ENCODE results near the gene KRT74. TPM values are rescaled to one million over a fixed set of nuclear protein-coding genes. Genes with fewer than 3 reads are reported as not detected.

The KRT74 gene
- total and polyA plus RNA-seq, 9 of the 15 experiments (the other 6 are each of a cell fraction or from before 2014, with no cell fraction given) = not detected

DNA sequence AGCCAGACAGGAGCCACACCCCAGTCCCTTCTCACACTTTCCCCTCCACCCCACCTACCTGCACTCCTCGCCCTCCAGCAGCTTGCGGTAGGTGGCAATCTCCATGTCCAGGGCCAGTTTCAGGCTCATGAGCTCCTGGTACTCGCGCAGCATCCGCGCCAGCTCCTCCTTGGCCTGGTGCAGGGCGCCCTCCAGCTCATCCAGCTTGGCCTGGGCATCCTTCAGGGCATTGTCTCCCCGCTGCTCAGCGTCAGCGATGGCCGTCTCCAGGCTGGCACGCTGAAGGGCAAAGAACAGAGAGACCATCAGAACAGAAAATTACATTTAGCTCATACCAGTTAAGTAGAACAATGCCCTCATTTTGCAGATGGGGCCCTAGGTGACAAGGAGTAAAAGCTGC, 5.5 kb downstream of the KRT74 start:
- no peak for ATAC-seq
- TF ChIP-seq FOS (IDR thresholded peaks at IDR 0.05; ENCODE audit: extremely low read depth, insufficient read length) (no peak), RB1 (IDR thresholded peaks at IDR 0.05; ENCODE audit: low read depth) (no peak), ZNF212 (CRISPR knock-in tag; IDR thresholded peaks at IDR 0.05) (no peak), ZFP36 (IDR thresholded peaks at IDR 0.05; ENCODE audit: low read depth, low read length, partially characterized antibody) (no peak), HDAC1 (IDR thresholded peaks at IDR 0.05) (no peak), POLR2B (IDR thresholded peaks at IDR 0.05; ENCODE audit: low read depth, partially characterized antibody) (no peak), BMI1 (IDR thresholded peaks at IDR 0.05; ENCODE audit: low read length) (no peak)
- TF ChIP-seq, protein P1, sequence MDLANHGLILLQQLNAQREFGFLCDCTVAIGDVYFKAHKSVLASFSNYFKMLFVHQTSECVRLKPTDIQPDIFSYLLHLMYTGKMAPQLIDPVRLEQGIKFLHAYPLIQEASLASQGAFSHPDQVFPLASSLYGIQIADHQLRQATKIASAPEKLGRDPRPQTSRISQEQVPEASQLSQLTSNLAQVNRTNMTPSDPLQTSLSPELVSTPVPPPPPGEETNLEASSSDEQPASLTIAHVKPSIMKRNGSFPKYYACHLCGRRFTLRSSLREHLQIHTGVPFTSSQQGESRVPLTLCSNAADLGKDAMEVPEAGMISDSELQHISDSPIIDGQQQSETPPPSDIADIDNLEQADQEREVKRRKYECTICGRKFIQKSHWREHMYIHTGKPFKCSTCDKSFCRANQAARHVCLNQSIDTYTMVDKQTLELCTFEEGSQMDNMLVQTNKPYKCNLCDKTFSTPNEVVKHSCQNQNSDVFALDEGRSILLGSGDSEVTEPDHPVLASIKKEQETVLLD (IDR thresholded peaks at IDR 0.05) = no peak
- TF ChIP-seq, protein P2, sequence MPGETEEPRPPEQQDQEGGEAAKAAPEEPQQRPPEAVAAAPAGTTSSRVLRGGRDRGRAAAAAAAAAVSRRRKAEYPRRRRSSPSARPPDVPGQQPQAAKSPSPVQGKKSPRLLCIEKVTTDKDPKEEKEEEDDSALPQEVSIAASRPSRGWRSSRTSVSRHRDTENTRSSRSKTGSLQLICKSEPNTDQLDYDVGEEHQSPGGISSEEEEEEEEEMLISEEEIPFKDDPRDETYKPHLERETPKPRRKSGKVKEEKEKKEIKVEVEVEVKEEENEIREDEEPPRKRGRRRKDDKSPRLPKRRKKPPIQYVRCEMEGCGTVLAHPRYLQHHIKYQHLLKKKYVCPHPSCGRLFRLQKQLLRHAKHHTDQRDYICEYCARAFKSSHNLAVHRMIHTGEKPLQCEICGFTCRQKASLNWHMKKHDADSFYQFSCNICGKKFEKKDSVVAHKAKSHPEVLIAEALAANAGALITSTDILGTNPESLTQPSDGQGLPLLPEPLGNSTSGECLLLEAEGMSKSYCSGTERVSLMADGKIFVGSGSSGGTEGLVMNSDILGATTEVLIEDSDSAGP (CRISPR knock-in tag; IDR thresholded peaks at IDR 0.05) = no peak
- TF ChIP-seq, protein P3, sequence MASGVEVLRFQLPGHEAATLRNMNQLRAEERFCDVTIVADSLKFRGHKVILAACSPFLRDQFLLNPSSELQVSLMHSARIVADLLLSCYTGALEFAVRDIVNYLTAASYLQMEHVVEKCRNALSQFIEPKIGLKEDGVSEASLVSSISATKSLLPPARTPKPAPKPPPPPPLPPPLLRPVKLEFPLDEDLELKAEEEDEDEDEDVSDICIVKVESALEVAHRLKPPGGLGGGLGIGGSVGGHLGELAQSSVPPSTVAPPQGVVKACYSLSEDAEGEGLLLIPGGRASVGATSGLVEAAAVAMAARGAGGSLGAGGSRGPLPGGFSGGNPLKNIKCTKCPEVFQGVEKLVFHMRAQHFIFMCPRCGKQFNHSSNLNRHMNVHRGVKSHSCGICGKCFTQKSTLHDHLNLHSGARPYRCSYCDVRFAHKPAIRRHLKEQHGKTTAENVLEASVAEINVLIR (CRISPR knock-in tag; IDR thresholded peaks at IDR 0.05) = no peak

More for the DNA sequence above, 5.5 kb downstream of the KRT74 start:
- Histone ChIP-seq H3K27ac (ENCODE audit: extremely low read depth, low read depth, low read length) (no peak overlapping the region), H4K20me1 (replicated peaks; ENCODE audit: control insufficient read depth, insufficient read depth, low read length) (peaks cover 19% of the 10 kb centered on the region; the same call in 1 of the 2 replicates), H3K27me3 (ENCODE audit: control insufficient read depth in 2 of 2, insufficient read depth in 2 of 2, low read length in 2 of 2) (peaks cover 20 to 72% of the 10 kb centered on the region in 2 experiments; a peak in 4 of 5 replicates), H3K9me1 (ENCODE audit: control insufficient read depth, insufficient read depth, low read length) (peaks cover 3% of the 10 kb centered on the region), H3K36me3 (ENCODE audit: control insufficient read depth, insufficient read depth, low read length) (no peaks in the 10 kb centered on the region), H2AFZ (ENCODE audit: low read depth, low read length) (no peak overlapping the region), H3K4me2 (ENCODE audit: insufficient read depth, low read length) (no peak overlapping the region), H3K4me3 (no peak overlapping the region), H3K9me3 (replicated peaks; ENCODE audit: control insufficient read depth, insufficient read depth, low read depth, low read length) (no peaks in the 10 kb centered on the region), H3K4me1 (replicated peaks in 1 of 2; ENCODE audit: control insufficient read depth in 2 of 2, insufficient read depth in 2 of 2, low read length in 2 of 2) (peaks cover 0 to 4% of the 10 kb centered on the region in 2 experiments; a peak in 2 of 5 replicates), H3K9ac (ENCODE audit: insufficient read depth in 1 of 2, low read depth in 2 of 2, low read length in 2 of 2) (no peak overlapping the region), H3K79me2 (ENCODE audit: control insufficient read depth, insufficient read depth, low read length) (no peaks in the 10 kb centered on the region)
- BruUV-seq (replicated peaks) = no TSS peak
- FAIRE-seq = no peak
- ChIA-PET CTCF (ENCODE audit: low intra/inter-chr PET ratio) (no interaction called here), POLR2A (interaction anchor here (0.6 kb wide), 1 partner anchor 252 kb away, joined by 3 read pairs; no protein-coding TSS in a partner anchor)
- 0% methylated on average over 12 of the region's 12 CpGs for WGBS (ENCODE audit: insufficient coverage, low coverage, missing lambda C conversion rate)
- no peak for DNase-seq (ENCODE audit: extremely low read depth in 1 of 4, low spot score in 3 of 4)
- intact Hi-C loops (cut with micrococcal nuclease) (no loop called here), in situ Hi-C loops (cut with MboI) (no loop called here)
